Activated CD4-positive, alpha-beta T cell treated with anti-CD3 and anti-CD28 coated beads, Interleukin-10, Interleukin-2, amounts not matched to agents 100 ng/mL and 50 ng/mL, durations not matched to agents 16 hours and 8 hours (primary cell): Measurements from ENCODE around the gene SLC2A1.

Experiments
- DNase-seq: peaks from one replicate; pipeline ENCODE4 v3.0.0-alpha.2; 2020

Gene SLC2A1

DNA sequence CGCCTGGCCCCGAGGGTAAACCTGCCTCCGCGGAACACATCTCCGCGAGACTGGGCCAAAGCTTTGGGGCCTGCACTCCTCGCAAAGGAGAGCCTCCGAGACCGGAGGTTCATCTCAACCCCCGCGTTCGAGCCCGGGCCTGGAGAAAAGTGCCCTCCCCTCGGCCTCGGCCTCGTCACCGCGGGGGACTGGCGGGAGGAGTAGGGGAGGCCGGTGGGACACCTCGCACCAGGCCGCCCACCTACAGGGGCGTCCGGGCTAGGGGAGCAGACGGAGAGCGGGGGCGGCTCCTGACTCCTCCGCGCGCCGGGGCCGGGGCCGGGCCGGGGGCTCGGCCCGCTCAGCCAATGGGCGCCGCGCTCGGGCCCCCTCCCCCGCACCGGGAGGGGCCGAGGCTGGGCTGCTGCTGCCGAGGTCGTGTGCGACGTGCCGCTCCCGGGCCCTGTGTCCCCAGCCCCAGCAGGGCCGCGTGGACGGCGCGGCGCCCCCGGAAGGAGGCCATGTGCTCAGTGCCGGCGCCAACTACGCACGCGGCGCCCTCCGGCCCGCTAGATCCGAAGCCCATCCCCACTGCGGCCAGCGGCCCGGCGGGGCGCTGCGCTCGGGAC is 684 bp downstream of the SLC2A1 start:
- DNase-seq = peak; percentile 75

DNA sequence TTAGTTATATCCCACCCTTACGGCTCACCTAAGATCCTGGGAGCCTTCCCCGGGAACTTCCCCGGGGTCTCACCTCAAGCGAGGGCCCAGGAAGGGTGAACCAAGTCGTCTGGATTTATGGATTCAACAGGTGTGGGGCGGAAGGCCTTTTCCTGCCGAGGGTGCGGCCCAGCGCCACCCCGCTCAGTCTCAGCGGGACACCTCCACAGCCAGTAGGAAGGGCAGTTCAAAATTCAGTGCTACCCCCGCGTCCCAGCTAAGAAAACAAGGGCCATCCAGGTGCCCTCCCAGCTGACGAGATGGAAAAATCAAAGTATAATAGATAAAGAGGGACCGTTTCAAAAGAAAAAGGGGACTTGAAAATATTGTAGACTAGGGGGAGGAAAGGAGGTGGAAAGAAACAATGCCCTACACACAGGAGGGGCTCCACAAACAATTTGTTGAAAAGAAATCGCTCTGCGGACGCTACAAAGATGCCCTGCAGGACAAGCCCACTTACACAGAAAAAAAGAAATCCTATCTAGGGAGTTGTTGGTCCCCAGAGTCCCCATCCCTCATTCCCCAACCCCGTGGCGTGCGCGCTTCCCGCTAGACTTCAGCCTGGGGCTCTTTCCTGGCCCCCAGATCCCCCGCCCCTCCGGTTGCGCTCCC is 1.3 kb downstream of the SLC2A1 start:
- no peak for DNase-seq

DNA sequence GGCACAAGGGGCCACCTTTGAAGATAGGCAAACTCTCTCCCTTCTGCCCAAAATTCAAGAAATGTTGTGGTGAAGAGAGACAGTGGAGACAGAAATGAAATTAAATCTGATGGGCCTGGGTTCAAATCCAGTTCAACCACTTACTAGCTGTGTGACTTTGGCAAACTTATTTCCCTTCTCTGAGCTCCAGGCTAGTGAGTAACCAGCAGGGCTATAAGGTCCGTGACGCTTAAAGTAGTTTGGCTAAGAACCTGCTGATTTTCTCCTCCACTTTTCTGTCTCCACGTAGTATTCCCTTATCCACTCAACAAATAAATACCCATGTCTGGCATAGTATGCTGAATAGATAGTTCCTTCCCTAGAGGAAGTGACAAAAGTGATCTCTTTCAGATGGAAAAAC is 1.9 kb downstream of the SLC2A1 start:
- no peak for DNase-seq

DNA sequence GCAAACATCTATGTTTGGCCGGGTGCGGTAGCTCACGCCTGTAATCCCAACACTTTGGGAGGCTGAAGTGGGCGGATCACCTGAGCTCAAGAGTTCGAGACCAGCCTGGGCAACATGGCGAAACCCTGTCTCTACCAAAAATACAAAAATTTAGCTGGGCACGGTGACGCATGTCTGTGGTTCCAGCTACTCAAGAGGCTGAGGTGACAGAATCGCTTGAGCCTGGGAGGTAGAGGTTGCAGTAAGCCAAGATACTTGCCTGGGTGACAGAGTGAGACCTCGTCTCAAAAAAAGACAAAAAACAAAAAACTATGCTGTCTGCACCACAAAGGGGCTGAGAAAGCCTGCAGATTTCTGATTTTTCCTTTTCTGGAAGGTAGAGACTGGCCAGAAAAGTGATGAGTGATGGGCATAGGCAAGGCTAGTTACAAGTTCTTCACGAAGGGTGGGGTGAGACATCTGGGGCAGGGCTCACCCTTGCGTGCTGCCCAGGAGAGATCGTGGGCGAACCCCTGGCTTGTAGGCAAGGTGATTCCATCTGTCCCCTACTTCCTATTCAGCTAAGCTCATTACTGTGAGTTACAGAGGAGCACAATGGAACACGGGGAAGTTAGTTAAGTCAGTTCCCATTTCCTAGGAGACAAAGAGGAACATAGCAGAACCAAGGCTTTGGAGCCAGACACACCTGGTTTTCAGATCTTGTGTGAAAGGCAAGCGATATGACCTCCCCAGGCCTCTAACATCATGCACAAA is 3.2 kb downstream of the SLC2A1 start:
- no peak for DNase-seq

DNA sequence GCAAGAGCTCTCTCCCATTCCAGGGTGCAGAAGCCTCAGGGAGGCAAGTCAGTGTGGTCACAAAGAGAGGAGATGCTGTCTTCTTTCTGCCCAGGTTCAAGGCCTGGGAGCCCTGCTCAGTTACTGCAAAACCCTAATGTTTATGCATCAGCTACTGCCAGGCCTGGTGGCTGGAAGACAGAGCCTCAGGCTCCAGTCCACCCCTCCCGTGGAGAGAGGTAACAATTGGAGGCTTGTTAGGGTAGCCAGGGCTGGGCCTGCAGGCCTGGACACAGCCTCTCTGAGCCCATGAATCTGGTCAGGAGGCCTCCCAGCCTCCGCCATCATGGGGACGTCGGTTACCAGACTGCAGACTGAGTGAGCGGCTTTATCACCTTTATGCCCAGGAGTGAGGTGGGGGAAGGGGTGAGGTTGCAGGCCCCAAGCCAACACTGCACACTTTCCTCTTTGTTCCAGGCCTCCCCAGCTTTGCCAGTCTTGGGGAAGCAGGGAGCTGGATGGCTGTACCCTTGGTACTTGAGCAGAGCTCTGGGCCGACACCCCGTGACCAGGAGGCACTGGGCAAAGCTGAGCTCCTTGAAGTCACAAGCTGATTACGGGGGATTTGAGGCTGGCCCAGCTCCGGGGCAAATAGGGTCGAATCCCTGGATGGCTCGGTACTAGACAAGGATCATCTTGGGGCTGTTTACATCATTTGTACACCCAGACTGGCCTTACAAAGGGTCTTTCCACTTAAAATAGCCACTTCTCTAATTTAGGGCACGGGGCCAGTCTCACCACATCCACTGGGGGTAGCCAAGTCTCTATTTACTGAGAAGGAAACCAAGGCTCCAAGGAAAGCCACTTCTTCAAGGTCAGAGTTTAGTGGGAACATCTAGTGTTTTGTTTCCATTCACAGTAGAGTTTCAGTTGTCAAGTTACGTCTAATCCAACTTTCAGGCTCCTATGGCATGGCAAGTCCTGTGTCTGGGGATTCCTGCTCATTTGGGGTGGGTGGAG is 5.2 kb downstream of the SLC2A1 start:
- DNase-seq = no peak

DNA sequence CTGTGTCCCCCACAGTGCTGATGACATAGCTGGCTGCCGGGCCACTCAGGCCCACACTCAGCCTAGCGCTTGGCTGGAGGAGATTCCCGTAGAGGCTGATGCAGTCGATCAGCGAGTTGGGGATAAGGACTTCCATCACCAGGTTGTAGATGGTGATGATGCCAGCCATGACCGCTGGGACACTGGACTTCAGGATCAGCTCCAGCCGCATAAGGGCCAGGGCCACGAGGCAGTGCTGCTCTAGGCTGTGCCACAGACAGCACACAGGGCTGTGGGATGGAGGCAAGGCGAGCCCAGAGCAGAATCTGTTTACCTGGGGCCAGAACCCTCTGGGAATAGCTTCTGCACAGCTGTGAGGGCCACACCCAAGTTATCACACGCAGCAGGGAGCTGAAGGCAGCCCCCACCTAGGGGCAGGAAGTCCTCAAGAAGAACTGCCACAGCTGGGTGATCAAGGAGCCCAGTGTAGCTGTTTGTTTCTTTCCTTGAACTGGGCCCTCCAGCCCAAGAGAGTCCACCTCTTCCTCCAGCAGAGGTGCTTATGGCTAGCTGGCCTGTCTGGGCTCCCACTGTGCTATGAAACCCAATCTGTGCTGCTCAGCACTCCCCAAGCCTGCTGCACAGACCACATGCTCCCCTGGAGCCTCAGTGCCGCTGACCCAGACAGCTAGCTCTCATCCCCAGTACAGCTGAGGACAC is 6.2 kb downstream of the SLC2A1 start:
- DNase-seq = no peak

DNA sequence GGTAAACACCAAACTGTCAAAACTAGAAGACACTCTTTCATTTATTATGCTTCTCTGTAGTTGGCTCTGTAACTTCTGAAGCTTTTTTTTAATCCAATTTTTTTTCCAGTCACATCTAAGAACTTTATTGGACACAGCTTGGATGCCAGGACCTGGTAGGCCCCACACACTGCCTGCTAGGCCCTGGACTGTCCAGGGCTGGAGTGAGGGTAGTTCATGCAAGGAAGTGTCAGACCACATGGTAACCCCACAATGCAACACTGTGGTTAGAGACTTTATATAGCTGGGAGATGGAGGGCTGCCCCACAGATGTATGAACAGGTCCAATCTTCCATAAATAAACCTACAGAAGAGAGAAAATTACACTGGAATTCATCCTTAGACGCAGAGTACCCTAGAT is 7.1 kb downstream of the SLC2A1 start:
- no peak for DNase-seq

DNA sequence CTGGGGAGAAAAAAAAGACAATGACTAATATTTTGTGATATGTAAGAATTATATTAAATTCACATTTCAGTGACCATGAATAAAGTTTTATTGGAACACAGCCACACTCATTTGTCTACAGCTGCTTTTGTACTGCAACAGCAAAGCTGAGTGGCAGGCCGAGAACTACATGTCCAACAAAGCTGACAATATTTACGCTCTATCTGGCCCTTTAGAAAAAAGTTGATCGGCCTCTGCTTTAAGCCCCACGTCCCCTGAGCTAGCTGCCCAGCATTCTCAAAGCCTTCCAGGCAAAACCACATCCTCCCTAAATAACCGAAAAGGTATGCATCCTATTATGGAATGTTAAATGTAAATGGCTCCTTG is 8.6 kb downstream of the SLC2A1 start:
- DNase-seq = no peak

DNA sequence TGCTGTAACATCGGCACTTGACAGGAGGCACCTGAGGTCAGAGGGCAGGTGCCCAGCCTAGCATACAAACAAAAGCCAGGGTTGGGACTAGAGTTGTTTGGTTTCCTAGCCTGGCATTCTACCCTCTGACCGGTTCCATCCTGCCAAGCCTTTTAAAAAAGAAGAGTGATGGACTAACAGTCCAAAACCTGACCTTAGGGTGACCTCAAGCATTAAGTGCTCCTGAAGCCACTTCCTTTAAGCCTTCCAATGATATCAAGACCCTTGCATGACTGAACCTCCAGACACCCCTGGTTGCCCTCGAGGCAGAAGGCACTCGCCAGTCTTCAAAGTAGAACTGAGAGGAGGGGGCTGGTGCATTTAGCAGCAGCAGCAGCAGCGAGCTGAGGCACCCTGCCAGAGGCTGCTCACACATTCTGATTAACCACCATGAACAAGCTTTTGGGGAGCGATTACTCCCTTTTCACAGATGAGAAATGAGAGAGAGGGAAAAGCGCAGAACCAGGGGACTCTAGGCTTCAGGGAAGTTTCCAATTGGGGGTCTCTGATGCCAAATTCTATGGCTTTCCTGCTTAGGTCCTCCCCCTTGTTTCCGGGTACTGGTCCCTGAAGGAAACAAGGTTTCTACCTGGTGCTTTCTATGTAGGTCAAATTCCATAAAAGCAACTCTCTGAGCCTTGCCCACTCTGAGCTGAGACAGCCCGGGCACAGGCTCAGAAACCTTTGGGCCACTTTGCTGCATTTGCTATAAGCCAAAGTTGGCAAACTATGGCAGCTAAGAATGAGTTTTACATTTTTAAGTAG is 9.2 kb downstream of the SLC2A1 start:
- DNase-seq = no peak

DNA sequence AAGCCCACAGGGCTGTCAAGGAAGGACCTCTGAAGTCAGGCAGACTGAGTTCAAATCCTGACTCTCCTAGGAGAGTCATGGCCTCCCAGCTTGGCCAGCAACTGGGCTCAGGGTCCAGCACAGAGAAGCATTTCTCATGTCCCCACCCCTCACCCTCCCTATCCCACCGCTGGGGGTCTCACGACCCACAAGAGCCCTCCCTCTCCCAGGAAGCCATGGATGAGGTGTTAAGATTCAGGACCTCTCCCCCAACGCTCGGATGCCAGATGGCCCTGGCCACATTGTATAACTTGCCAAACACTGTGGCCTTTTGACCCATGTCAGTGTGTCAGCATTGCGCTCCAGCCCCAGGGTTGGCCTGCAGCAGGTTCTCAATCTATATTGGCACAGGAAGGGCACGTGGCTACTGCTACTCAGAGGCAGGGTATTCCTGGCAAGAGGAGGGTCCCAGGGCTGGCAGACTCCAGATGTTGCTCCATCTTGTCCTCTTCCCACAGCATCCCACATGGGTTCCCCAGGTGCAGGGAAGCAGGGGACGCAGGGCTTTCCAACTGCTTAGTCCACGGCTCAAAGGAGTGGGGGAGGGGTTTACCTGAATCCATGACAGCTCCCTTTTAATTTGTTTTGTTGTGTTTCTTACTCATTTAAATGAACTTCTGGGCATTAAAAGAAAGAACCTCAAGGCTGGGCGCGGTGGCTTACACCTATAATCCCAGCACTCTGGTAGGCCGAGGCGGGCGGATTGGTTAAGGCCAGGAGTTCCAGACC is 10.5 kb downstream of the SLC2A1 start:
- no peak for DNase-seq

DNA sequence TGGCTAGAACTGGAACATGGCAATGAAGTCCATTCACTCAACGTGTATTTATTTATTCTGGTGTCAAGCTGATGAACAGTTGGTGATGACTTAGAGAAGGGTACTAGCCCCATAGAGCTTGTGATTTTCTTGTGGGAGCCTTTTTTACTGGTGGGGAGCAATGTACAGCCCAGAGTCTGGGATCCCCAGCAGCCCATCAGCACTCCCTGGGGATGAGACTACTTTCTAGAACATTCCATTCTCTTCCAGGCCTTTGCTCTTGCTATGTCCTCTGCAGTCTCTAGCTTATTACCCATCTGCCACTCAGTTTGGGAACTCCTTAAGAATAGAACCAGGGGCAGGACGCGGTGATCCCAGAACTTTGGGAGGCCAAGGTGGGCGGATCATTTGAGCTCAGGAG is 11.6 kb downstream of the SLC2A1 start:
- no peak for DNase-seq

DNA sequence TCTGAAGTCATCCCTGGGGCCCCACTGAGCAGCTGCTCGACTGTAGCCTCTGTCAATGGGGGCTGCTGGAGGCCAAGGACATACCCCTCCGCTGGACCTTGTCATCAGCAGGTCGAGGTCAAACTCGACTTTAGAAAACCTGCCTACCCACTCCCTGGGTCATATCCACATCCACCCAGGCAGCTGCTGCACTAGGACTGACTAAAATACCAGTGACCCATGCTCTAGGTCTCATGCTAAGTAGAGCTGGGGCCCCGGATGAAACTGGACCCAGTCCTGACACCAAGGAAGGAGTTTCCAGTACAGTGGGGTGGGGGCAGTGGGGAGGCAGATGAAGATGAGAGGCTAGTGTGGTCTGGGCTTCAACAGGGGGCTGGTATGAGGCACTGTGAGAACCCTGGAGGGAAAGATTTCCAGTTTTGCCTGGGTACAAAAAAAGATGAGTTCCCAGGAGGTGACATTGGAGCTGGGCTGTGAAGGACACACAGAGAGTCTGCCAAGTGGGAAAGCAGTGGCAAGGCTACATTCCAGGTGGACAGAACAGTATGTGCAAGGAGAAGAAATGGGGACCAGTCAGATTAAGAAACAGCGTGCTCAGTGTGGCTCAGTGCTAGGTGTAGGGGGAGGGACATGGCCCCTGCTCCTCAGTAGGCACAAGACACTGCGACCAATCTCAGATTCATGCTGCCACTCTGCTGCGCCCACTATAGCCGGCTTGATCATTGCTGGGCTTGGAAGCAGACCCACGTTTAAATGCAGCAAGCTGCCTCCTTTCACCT is 12.4 kb downstream of the SLC2A1 start:
- DNase-seq = no peak

DNA sequence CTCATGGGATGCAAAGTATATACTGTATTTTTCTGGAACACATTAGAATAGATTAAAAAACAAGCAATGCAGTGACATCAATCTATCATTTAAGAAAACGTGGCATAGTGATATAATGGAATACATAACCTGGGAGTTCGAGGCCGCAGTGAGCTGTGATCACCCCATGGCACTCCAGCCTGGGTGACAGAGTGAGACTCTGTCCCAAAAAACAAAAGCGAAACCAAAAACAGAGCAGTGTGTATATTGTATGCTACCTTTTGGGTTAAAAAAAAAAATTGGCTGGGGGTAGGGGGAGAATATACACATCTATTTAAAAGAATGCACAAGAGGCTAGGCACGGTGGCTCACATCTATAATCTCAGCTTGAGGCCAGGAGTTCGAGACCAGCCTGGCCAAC is 13.5 kb downstream of the SLC2A1 start:
- DNase-seq = no peak

DNA sequence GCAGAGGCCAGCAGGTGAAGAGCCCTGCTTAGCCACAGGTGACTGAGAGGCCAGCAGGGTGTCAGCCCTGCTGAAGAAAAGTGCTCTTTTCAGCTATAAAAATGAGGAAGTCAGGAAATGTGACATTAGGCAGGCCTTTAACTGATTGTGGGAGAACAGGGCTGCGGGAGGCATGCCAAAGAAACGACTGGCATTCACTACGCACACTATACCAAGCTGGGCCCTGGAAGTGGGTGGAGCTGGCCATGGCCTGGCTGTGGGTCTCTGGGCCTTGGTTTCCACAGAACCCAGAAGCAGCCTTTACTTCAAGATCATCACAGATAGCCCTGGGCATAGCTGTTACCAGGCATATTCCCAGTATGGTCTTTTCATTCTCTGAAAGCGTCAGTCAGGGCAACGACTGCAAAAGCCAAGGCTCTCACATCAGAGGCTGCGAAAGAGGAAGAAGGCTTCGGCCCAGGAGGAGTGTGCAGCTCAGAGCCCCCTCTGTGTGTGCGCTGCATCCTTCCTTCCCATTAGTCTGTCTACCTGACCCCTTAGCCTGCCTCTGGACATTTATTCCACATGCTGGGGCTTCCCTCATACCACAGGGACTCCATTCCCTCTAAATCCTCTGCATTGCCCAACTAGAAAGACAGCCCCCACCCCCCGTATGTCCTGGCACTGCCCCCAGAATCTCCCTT is 14.3 kb downstream of the SLC2A1 start:
- no peak for DNase-seq

DNA sequence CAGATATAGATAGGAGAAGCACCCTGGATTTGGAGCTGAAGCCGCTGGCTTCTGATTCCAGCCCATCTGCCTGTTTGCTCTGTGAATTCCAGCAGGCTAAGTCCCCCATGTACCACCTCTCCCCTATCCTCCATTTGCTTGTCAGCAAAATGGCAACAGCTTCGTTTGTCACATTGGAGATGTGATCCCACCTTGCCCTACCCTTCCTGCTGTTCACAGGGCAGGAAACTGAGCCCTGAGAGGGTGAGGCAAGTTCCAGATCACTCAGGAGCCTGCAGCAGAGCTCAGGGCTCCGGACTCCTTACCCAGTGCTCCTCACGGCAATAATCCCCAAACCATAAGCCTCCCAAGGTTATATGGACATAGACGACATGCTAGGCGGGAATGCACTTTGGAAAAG is 14.9 kb downstream of the SLC2A1 start:
- no peak for DNase-seq

DNA sequence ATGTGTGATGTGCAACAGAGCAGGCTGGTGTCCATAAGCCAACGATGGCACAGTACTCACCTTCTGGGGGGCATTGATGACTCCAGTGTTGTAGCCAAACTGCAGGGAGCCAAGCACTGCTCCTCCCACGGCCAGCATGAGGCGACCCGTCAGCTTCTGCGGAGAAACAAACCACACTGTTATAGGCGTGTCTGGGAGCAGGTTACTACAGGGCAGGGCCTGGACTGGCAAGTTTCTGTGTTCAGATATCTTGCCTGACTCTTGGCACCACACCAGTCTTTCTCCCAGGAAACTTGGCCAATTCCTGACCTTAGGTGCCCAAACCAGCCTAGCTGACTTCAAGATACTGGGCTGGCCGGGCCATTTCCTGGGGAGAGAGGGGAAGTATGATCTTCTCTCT is 15.5 kb downstream of the SLC2A1 start:
- DNase-seq = peak; percentile 63

DNA sequence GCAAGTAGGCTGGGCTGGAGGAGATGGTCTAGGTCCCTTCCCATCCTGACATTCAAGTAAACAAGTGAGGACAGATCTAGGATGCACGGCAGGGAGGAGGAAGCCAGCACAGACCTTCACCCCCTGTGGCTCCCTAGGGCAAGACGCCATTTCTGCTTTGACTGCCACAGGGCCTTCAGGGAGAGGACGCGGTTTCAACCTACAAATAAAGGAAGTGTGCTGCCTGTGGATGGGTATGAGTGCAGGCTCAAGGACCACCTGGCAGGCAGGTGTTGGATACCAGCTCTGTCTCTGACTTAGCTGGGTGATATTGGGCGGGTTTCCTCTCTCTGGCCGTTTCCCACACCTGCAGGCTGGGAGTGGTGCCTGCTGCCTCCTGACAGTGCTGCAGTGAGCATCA is 16.2 kb downstream of the SLC2A1 start:
- no peak for DNase-seq

DNA sequence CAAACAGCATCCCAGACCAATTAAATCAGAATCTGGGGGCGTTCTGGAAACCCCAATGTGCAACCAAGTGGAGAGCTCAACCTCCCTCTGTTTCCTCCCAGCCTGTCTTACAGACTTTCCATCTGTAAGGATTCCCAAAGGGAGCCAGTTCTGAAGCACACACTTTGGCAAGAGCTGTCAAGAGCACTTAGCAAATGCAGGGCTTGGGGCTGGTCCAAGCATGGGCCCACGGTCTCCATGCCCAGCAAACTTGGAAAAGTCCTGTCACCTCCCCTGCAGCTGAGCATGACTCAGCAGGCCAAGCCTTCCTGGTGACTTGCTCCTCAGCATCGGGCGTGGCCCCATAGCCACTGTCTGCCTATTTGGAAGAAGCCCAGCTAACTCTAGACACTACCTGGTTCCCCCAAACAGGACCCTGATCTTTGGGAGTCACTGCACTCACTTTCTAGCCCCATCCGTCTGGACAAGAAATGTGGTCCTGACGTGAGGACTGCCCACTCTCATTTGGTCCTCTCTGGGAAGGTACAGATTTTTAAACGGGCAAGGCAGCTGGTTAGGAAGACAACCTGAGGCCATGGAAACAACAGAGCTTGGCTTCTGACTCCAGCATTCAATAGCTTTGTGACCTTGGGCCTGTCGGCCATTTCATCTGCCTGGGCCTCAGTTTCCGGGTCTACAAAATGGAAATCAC is 16.9 kb downstream of the SLC2A1 start:
- DNase-seq = peak; percentile 69
